K562 (cell line): ENCODE results near the gene EPC2. TPM values are rescaled to one million over a fixed set of nuclear protein-coding genes. Genes with fewer than 3 reads are reported as not detected.

Source experiments
- BRCA1 ChIP-seq, 2 experiments: fragments of 450-650 bp in 1 of 2; sonication (generic) in 1 of 2; formaldehyde crosslinking in 1 of 2; IDR thresholded peaks; 2 replicates each; pipeline versions ENCODE4 v1.5.0 to v1.6.1; 2017 to 2020; ENCODE audit warnings: mild to moderate bottlenecking in 1 of 2, missing genetic modification reagents in 1 of 2
- CBX1 ChIP-seq: sonication (generic); IDR thresholded peaks from 2 replicates; pipeline ENCODE4 v1.6.1; 2016; ENCODE audit warnings: antibody characterized with exemption, low read depth, mild to moderate bottlenecking
- CBX5 ChIP-seq: IDR thresholded peaks from 2 replicates; pipeline ENCODE4 v1.6.1; 2014; ENCODE audit warnings: low read depth, borderline replicate concordance
- CCNT2 ChIP-seq: IDR thresholded peaks from 2 replicates; pipeline ENCODE4 v1.6.1; 2011; ENCODE audit warnings: borderline replicate concordance, low read depth, mild to moderate bottlenecking, moderate library complexity, mixed read lengths, low read length; ENCODE audit not compliant: insufficient read length; ENCODE audit errors: extremely low read depth
- ETV6 ChIP-seq, 3 experiments: fragments of 150-350 bp in 1 of 3; sonication (generic) in 1 of 3; formaldehyde crosslinking in 1 of 3; IDR thresholded peaks; 2 replicates each; pipeline versions ENCODE4 v1.6.1 to v1.8.0; 2014 to 2022; ENCODE audit warnings: borderline replicate concordance in 2 of 3, low read depth in 2 of 3, antibody characterized with exemption in 1 of 3, low read length in 1 of 3, mild to moderate bottlenecking in 1 of 3, missing genetic modification reagents in 1 of 3
- HDAC1 ChIP-seq, 2 experiments: fragments of 450-650 bp; IDR thresholded peaks; 2 replicates each; pipeline ENCODE4 v1.6.1; 2016 to 2017; ENCODE audit warnings: inconsistent platforms in 1 of 2, mild to moderate bottlenecking in 1 of 2, moderate library complexity in 1 of 2
- HNRNPL ChIP-seq: fragments of 200-400 bp; formaldehyde crosslinking; IDR thresholded peaks from 2 replicates; pipeline ENCODE4 v1.6.1; 2017; ENCODE audit warnings: low read depth, mild to moderate bottlenecking, low read length
- NEUROD1 ChIP-seq: fragments of 150-350 bp; IDR thresholded peaks from 2 replicates; pipeline ENCODE4 v1.6.1; 2014; ENCODE audit warnings: borderline replicate concordance, low read length, low read depth; ENCODE audit not compliant: partially characterized antibody
- POLR2AphosphoS5 ChIP-seq: IDR thresholded peaks from 2 replicates; pipeline ENCODE4 v1.6.1; 2011; ENCODE audit warnings: mild to moderate bottlenecking, low read depth, low read length, moderate library complexity; ENCODE audit not compliant: control insufficient read depth, insufficient read depth
- STAT6 ChIP-seq: sonication (generic); formaldehyde crosslinking; IDR thresholded peaks from 2 replicates; pipeline ENCODE4 v1.8.1; 2023; ENCODE audit warnings: mild to moderate bottlenecking, missing genetic modification reagents
- TRIM24 ChIP-seq, 2 experiments: fragments of 450-650 bp; IDR thresholded peaks; 2 replicates each; pipeline ENCODE4 v1.6.1; 2016
- YY1 ChIP-seq, 3 experiments: IDR thresholded peaks; 2 replicates each; pipeline ENCODE4 v1.6.1; 2011; ENCODE audit warnings: low read length in 2 of 3, mild to moderate bottlenecking in 2 of 3, moderate library complexity in 2 of 3, borderline replicate concordance in 1 of 3, control low read depth in 1 of 3, low read depth in 1 of 3; ENCODE audit not compliant: insufficient read depth in 3 of 3, insufficient replicate concordance in 2 of 3, control insufficient read depth in 1 of 3, insufficient read length in 1 of 3; ENCODE audit errors: extremely low read depth in 1 of 3
- ZBTB33 ChIP-seq: sonication (generic); formaldehyde crosslinking; IDR thresholded peaks from 2 replicates; pipeline ENCODE4 v1.8.1; 2023; ENCODE audit warnings: mild to moderate bottlenecking, missing genetic modification reagents
- ZNF282 ChIP-seq: sonication (generic); formaldehyde crosslinking; IDR thresholded peaks from 2 replicates; pipeline ENCODE4 v1.8.1; 2023; ENCODE audit warnings: missing genetic modification reagents
- ZNF589 ChIP-seq: fragments of 200-800 bp; sonication (Bioruptor generic); IDR thresholded peaks from 2 replicates; pipeline ENCODE4 v1.6.1; 2016; ENCODE audit warnings: low read depth, missing genetic modification characterization, missing compliant biosample characterization
- polyA plus RNA-seq, 8 experiments: library from polyadenylated mRNA; depleted of rRNA in 4 of 8; stranded (reverse) in 5 of 8; unstranded in 3 of 8; fragments of >200 nt; fragmentation: Nextera tagmentation in 2 of 8; fragmentation: Illumina TruSeq in 1 of 8; extraction: Ambion mirVana in 2 of 8; extraction: Trizol in 1 of 8; gene quantifications; 2 replicates each; pipeline versions ENCODE4 v1.2.1 to v1.2.3, GENCODE V29; 2011 to 2014; ENCODE audit warnings: inconsistent platforms in 1 of 8, missing spikeins in 1 of 8
- total RNA-seq, 7 experiments: library from RNA; depleted of rRNA in 6 of 7; stranded (reverse); fragments of >200 nt in 6 of 7; fragmentation: Illumina TruSeq in 2 of 7; extraction: Trizol in 2 of 7; gene quantifications; 2 replicates each; pipeline versions ENCODE4 v1.2.1 to v1.2.3, GENCODE V29; 2011 to 2021; ENCODE audit warnings: low replicate concordance in 1 of 7
- TF ChIP-seq, protein P1 (sequence below), 2 experiments: IDR thresholded peaks; 2 replicates each; pipeline ENCODE4 v1.6.1; 2012; ENCODE audit warnings: improper control_type of control experiment in 2 of 2, low read depth in 2 of 2, low read length in 2 of 2, borderline replicate concordance in 1 of 2

The EPC2 gene
- total and polyA plus RNA-seq, 9 of the 15 experiments (the other 6 are each of a cell fraction or from before 2014, with no cell fraction given), result 7.0 to 35.8 (median 29.1) TPM

DNA sequence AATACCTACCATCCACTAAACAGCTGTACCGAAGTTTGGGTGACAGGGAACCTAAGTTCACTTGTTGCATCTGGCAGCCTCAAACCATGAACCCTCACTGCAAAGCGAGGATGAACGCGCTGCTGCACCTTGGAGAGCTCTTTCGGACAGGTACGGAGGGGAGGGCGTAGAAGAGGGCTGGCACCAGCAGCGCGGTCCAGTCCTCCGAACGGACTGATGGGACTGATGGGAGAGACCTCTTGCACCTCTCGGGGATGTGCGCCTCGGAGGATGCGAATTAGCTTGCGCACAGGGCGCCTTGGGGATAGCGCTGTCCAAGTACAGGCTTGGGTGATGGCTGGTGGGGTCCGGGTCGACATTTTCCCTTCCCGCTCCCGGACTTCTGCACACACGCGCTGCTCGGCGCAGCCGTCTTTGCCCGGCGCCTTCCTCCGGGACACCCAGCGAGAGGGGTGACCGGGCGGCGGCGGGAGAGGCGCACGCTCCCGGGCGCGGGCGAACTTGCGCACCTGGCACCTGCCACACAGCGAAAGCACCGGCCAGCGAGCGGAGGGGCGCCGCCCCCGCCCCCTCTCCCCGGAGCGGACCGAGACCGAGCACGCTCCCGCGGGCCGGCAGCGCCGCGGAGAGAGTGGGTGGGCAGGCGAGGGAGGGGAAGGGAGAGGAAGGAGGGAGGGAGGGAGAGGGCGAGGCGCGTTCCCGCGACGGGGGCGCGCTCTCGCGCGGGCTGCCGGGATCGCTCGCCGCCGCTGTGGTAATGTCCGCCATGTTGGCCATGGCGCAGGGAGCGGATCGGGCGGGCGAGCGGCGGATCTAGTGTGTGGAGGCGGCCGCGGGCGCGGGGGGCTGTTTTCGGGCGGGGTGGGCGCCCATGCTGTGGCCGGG is at the start of gene EPC2 (continued):
- TF ChIP-seq NEUROD1 (peak; percentile 58), POLR2AphosphoS5 (peak; percentile 88), CBX5 (peak; percentile 31), BRCA1 (IDR thresholded peaks at IDR 0.05) (no peak), BRCA1 (CRISPR knock-in tag; IDR thresholded peaks at IDR 0.05) (no peak), STAT6 (CRISPR knock-in tag) (peak; percentile 94), ETV6 (IDR thresholded peaks at IDR 0.05; ENCODE audit: borderline replicate concordance in 1 of 2, low read depth in 2 of 2, low read length in 1 of 2) (peak in 1 of 2 experiments; percentile 18; a peak in 1 of 4 replicates), ETV6 (CRISPR knock-in tag; IDR thresholded peaks at IDR 0.05; ENCODE audit: borderline replicate concordance) (no peak), CCNT2 (peak; percentile 88), YY1 (IDR thresholded peaks at IDR 0.05; ENCODE audit: borderline replicate concordance in 1 of 3, control insufficient read depth in 1 of 3, extremely low read depth in 1 of 3, insufficient read depth in 3 of 3, insufficient read length in 1 of 3, insufficient replicate concordance in 2 of 3, low read depth in 1 of 3, low read length in 2 of 3) (peak; percentile 92 to 97 (median 94)), HDAC1 (IDR thresholded peaks at IDR 0.05) (peak in 1 of 2 experiments; percentile 75; a peak in 2 of 4 replicates), TRIM24 (IDR thresholded peaks at IDR 0.05) (no peak), CBX1 (peak; percentile 84; the same call in 1 of the 2 replicates), HNRNPL (peak; percentile 89), ZBTB33 (CRISPR knock-in tag) (peak; percentile 38; the same call in 1 of the 2 replicates), ZNF282 (CRISPR knock-in tag) (peak; percentile 94), ZNF589 (CRISPR knock-in tag) (peak; percentile 81; the same call in 1 of the 2 replicates)
- TF ChIP-seq, protein P1, sequence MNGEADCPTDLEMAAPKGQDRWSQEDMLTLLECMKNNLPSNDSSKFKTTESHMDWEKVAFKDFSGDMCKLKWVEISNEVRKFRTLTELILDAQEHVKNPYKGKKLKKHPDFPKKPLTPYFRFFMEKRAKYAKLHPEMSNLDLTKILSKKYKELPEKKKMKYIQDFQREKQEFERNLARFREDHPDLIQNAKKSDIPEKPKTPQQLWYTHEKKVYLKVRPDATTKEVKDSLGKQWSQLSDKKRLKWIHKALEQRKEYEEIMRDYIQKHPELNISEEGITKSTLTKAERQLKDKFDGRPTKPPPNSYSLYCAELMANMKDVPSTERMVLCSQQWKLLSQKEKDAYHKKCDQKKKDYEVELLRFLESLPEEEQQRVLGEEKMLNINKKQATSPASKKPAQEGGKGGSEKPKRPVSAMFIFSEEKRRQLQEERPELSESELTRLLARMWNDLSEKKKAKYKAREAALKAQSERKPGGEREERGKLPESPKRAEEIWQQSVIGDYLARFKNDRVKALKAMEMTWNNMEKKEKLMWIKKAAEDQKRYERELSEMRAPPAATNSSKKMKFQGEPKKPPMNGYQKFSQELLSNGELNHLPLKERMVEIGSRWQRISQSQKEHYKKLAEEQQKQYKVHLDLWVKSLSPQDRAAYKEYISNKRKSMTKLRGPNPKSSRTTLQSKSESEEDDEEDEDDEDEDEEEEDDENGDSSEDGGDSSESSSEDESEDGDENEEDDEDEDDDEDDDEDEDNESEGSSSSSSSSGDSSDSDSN (IDR thresholded peaks at IDR 0.05; ENCODE audit: borderline replicate concordance in 1 of 2, low read depth in 2 of 2, low read length in 2 of 2), result peak in 1 of 2 experiments; percentile 52; a peak in 1 of 4 replicates
